RWPE2 (cell line): ENCODE data around the gene LGR4.
A peak's percentile ranks its signal among the peaks of the same experiment; 100 is the strongest.
"Not testable (repeated sequence)": the region's sequence is repeated elsewhere in the genome, so short reads cannot be mapped to it uniquely, and the experiment has no call there.

Experiments
- ATAC-seq: fragments of 200-7000 bp; cut with Tn5 transposase; 3 replicates; pipeline ENCODE4 v1.9.1; 2021; ENCODE audit warnings: low read depth
- DNase-seq: peaks from one replicate; pipeline ENCODE4 v3.0.0-alpha.2; 2020; ENCODE audit warnings: low spot score
- H3K27ac ChIP-seq: fragments of 450-650 bp; 2 replicates; pipeline ENCODE4 v1.5.1; 2017; ENCODE audit warnings: mild to moderate bottlenecking; ENCODE audit not compliant: poor library complexity, severe bottlenecking
- H3K27me3 ChIP-seq: fragments of 250-450 bp; sonication (Bioruptor Pico); 2 replicates; pipeline ENCODE4 v1.5.1; 2021; ENCODE audit warnings: mild to moderate bottlenecking, moderate library complexity; ENCODE audit not compliant: insufficient read depth, poor library complexity, severe bottlenecking
- H3K36me3 ChIP-seq: fragments of 250-450 bp; sonication (Bioruptor Pico); 2 replicates; pipeline ENCODE4 v1.5.1; 2020; ENCODE audit warnings: low read depth, mild to moderate bottlenecking, moderate library complexity
- H3K4me1 ChIP-seq: fragments of 250-450 bp; sonication (Bioruptor Pico); 2 replicates; pipeline ENCODE4 v1.5.1; 2021; ENCODE audit warnings: mild to moderate bottlenecking, moderate library complexity; ENCODE audit not compliant: insufficient read depth, poor library complexity, severe bottlenecking
- H3K4me3 ChIP-seq: fragments of 250-450 bp; sonication (Bioruptor Pico); 2 replicates; pipeline ENCODE4 v1.5.1; 2021; ENCODE audit warnings: mild to moderate bottlenecking, moderate library complexity; ENCODE audit not compliant: severe bottlenecking
- H3K9me3 ChIP-seq: fragments of 250-450 bp; sonication (Bioruptor Pico); 2 replicates; pipeline ENCODE4 v1.5.1; 2021; ENCODE audit warnings: mild to moderate bottlenecking, moderate library complexity; ENCODE audit not compliant: severe bottlenecking
- CTCF ChIP-seq: fragments of 450-650 bp; IDR thresholded peaks from one replicate; pipeline ENCODE4 v1.5.1; 2017; ENCODE audit warnings: mild to moderate bottlenecking, moderate library complexity; ENCODE audit not compliant: poor library complexity, severe bottlenecking

LGR4 gene

GRCh38 chr11:27472398-27473016 is at the start of gene LGR4:
TSS of gene LGR4 (minus strand) at chr11:27472790. CDS start at chr11:27472302, 488 bp downstream.
- H3K4me3 ChIP-seq = peak within 1 kb of the TSS; percentile 91
- TF ChIP-seq CTCF = peak; percentile 7
- H3K27ac ChIP-seq = peak within 1 kb of the TSS; percentile 91
- no peaks in the 10 kb centered on the region for H3K27me3 ChIP-seq
- ATAC-seq = peak; percentile 84
- peaks cover 26% of the 10 kb centered on the region for H3K4me1 ChIP-seq
- peak; percentile 96 for DNase-seq
- no peaks in the 10 kb centered on the region for H3K36me3 ChIP-seq
- H3K9me3 ChIP-seq = no peaks in the 10 kb centered on the region

GRCh38 chr11:27520226-27520625 is 47.6 kb upstream of the LGR4 start:
- DNase-seq = no peak
- no peaks in the 10 kb centered on the region for H3K27me3 ChIP-seq

GRCh38 chr11:27518518-27518917 is 45.9 kb upstream of the LGR4 start:
- Histone ChIP-seq H3K9me3 (no peaks in the 10 kb centered on the region), H3K4me3 (no peak overlapping the region), H3K27me3 (no peaks in the 10 kb centered on the region), H3K27ac (no peak overlapping the region), H3K36me3 (no peaks in the 10 kb centered on the region), H3K4me1 (no peaks in the 10 kb centered on the region)
- ATAC-seq = no peak
- no peak for DNase-seq
- TF ChIP-seq CTCF = no peak

More at GRCh38 chr11:27520226-27520625, 47.6 kb upstream of the LGR4 start:
- Histone ChIP-seq H3K27ac (no peak overlapping the region), H3K4me1 (no peaks in the 10 kb centered on the region), H3K36me3 (no peaks in the 10 kb centered on the region), H3K9me3 (no peaks in the 10 kb centered on the region), H3K4me3 (no peak overlapping the region)
- ATAC-seq = no peak
- no peak for TF ChIP-seq CTCF

GRCh38 chr11:27517490-27517889 is 44.9 kb upstream of the LGR4 start:
- ATAC-seq, H3K9me3 ChIP-seq, H3K4me1 ChIP-seq, H3K27ac ChIP-seq, H3K27me3 ChIP-seq, H3K36me3 ChIP-seq, DNase-seq, H3K4me3 ChIP-seq: not testable (repeated sequence)

- H3K4me1 ChIP-seq = no peaks in the 10 kb centered on the region
- ATAC-seq = no peak
- no peak for TF ChIP-seq CTCF
- H3K4me3 ChIP-seq = no peak overlapping the region
- no peaks in the 10 kb centered on the region for H3K9me3 ChIP-seq
- H3K27ac ChIP-seq = no peak overlapping the region
- H3K27me3 ChIP-seq = no peaks in the 10 kb centered on the region
- no peak for DNase-seq
- no peaks in the 10 kb centered on the region for H3K36me3 ChIP-seq
Measured at GRCh38 chr11:27514558-27514957, 42.0 kb upstream of the LGR4 start.
